Body of pancreas (tissue), 4 donors: ENCODE measurements around the gene IFNGR1. TPM values are rescaled to one million over a fixed set of nuclear protein-coding genes. Genes with fewer than 3 reads are reported as not detected.

Experiments
- ATAC-seq: fragments of 150-250 bp; one replicate; pipeline ENCODE4 v1.9.1; 2016
- DNase-seq, 4 donors: peaks; one replicate each; pipeline ENCODE4 v3.0.0-alpha.2; 2019
- H3K27ac ChIP-seq, 4 donors: fragments of 200-600 bp; sonication (generic); 1 replicate in 3 of 4; 2 replicates in 1 of 4; pipeline versions ENCODE4 v1.5.1 to v1.6.1; 2016 to 2019; ENCODE audit warnings: mild to moderate bottlenecking in 1 of 4, mixed read lengths in 1 of 4, moderate library complexity in 1 of 4
- H3K27me3 ChIP-seq, 2 donors: fragments of 200-600 bp; sonication (generic); one replicate each; pipeline ENCODE4 v1.6.0; 2016; ENCODE audit warnings: mild to moderate bottlenecking in 1 of 2
- H3K36me3 ChIP-seq, 2 donors: fragments of 200-600 bp; sonication (generic); replicated peaks in 1 of 2; 2 replicates each; pipeline ENCODE4 v1.5.1; 2016; ENCODE audit warnings: low read depth in 2 of 2; ENCODE audit not compliant: insufficient read depth in 1 of 2
- H3K4me1 ChIP-seq: fragments of 200-600 bp; sonication (generic); one replicate; pipeline ENCODE4 v1.6.0; 2016
- H3K4me3 ChIP-seq, 2 donors: fragments of 200-600 bp; sonication (generic); 1 replicate in 1 of 2; 2 replicates in 1 of 2; pipeline ENCODE4 v1.5.1; 2016 to 2019
- H3K9me3 ChIP-seq, 3 donors: fragments of 200-600 bp; sonication (generic); 1 replicate in 2 of 3; 2 replicates in 1 of 3; pipeline ENCODE4 v1.5.1; 2016
- POLR2A ChIP-seq, 3 donors: fragments of 450-650 bp; IDR thresholded peaks; one replicate each; pipeline ENCODE4 v1.6.1; 2016; ENCODE audit warnings: antibody characterized with exemption in 3 of 3, mild to moderate bottlenecking in 2 of 3
- WGBS, 2 donors: methylation state at CpG; one replicate each; pipeline ENCODE4 v1.1.5; 2017; 5-methylcytosine and 5-hydroxymethylcytosine counted together
- intact Hi-C: fragments of 100-400 bp; cut with DNase I; formaldehyde crosslinking; loops from one replicate; pipeline ENCODE4 v1.15.1; 2023
- total RNA-seq, 2 donors: library from RNA; depleted of rRNA; stranded (reverse); fragments of >200 nt; gene quantifications; one replicate each; pipeline ENCODE4 v1.1.0, GENCODE V29; 2016
- TF ChIP-seq, protein P1 (sequence below), 7 experiments: fragments of 450-650 bp in 4 of 7; fragments of 200-600 bp in 3 of 7; sonication (generic) in 3 of 7; IDR thresholded peaks; one replicate each; pipeline ENCODE4 v1.5.1; 2016 to 2019; ENCODE audit warnings: antibody characterized with exemption in 7 of 7

Gene IFNGR1
- total RNA-seq, 2 donors from 2014 or later: 12.9 to 36.6 TPM

DNA sequence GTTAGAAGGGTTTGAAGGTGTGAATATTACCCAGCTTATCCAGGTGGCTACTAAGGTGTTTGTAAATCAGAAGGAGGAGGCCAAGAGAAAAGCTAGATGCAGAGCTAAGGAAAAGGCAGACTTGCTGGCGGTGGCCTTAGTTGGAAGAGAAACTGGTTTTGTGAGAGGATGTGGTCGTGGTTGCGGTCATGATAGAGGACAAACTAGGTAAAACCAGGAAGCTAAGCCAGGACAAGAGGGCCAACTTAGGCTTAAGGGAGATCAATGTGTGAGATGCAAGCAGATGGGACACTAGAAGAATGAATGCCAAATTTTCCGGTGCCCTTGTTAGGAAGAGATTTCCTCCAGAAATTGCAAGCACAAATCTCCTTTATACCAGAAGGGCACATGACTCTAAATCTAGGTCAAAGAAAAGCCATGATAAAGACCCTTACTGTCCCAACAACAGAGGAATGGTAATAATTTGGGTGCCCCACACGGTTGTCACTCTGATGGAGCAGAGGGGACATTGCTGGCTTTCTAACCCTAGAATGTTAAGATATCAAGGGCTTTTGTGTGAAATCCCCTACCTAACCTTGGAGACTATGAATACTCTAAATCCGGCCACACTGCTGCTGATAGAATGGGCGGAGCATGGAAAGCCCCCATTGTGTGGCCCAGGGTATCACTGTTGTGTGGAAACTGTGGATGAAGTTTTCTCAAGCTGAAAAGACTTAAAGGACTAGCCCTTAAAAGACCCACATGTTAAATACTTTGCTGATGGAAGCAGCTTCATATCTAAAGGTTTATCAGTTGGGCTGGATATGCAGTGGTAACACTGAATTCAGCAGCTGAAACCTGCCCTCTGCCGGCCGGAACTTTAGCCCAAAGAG is 53.6 kb downstream of the IFNGR1 start:
- Histone ChIP-seq H3K9me3 (no peaks in the 10 kb centered on the region), H3K4me3 (no peak overlapping the region), H3K4me1 (no peaks in the 10 kb centered on the region), H3K27me3 (no peaks in the 10 kb centered on the region), H3K27ac (no peak overlapping the region), H3K36me3 (no peaks in the 10 kb centered on the region)
- 58 to 63% methylated on average over 9 of the region's 9 CpGs for WGBS, 2 donors
- TF ChIP-seq, protein P1, sequence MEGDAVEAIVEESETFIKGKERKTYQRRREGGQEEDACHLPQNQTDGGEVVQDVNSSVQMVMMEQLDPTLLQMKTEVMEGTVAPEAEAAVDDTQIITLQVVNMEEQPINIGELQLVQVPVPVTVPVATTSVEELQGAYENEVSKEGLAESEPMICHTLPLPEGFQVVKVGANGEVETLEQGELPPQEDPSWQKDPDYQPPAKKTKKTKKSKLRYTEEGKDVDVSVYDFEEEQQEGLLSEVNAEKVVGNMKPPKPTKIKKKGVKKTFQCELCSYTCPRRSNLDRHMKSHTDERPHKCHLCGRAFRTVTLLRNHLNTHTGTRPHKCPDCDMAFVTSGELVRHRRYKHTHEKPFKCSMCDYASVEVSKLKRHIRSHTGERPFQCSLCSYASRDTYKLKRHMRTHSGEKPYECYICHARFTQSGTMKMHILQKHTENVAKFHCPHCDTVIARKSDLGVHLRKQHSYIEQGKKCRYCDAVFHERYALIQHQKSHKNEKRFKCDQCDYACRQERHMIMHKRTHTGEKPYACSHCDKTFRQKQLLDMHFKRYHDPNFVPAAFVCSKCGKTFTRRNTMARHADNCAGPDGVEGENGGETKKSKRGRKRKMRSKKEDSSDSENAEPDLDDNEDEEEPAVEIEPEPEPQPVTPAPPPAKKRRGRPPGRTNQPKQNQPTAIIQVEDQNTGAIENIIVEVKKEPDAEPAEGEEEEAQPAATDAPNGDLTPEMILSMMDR (IDR thresholded peaks at IDR 0.05): peak; percentile 37 to 77 (median 60)
- TF ChIP-seq POLR2A (IDR thresholded peaks at IDR 0.05): no peak
- peak; percentile 48 for ATAC-seq
- intact Hi-C loops: loop anchor here (5.0 kb wide), 1 partner anchor 73 kb away; no protein-coding TSS in a partner anchor
- peak; percentile 67 to 77 (median 70) for DNase-seq

DNA sequence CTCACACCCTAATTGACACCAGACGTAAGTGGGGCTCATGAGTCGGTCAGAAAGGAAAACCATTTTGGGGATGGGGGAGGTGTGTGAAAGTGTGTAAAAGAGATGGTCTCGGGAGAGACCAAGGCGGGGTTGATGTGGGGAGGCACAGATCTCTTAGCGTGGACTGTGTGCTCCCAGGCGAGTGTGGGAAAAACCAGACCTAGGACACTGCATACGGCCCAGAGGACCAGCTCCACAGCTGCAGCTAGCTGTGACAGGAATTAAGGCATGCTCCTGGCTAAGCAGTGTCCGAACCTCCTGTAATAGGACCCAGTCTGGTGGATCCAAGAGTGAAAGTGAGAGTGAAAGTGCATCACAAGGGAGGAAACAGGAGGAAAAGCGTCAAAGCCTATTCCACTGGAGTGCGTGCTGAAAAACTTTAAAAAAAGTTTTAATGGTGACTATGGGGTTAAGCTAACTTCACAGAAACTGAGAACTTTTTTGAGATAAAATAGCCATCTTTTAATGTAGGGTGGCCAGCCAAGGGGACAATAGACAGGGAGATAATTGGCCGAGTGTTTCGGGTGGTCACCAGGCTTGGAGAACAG is 55.4 kb downstream of the IFNGR1 start:
- Histone ChIP-seq H3K27me3 (no peaks in the 10 kb centered on the region), H3K27ac (no peak overlapping the region), H3K9me3 (no peaks in the 10 kb centered on the region), H3K4me1 (no peaks in the 10 kb centered on the region), H3K4me3 (no peak overlapping the region), H3K36me3 (no peaks in the 10 kb centered on the region)
- DNase-seq (no peak), ATAC-seq (no peak)
- intact Hi-C loops: no loop called here
- WGBS, 2 donors: 85 to 94% methylated on average over 12 of the region's 12 CpGs
- TF ChIP-seq POLR2A (IDR thresholded peaks at IDR 0.05): no peak
- TF ChIP-seq, protein P1 (IDR thresholded peaks at IDR 0.05): no peak

DNA sequence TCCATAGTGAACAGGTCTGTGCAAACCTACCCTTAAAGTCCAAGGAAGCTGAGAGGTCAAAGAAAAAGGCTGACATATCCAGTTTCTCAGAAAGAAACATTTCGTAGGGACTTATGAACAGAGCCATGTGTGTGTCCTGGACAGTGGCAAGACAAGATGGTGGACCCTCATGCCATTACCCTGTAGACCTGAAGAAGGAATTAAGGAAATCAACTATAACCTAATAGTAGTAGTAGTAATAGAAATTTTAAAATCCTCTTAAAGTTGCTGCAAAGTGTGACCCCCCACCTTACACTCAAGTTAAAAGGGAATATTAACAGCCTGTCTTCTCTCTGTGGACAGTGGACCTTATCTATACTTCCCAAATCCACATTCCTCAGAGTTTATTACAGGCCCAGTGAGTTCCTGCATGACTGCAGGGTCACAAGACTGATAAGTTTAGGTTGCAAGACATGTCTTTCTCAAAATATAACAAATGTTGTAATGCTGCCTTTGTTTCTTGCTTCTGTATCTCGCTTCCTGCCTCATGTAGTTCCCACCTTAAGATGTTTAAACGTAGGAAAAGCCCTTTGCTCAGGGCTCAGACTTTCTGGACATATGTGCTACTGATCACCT is 56.4 kb downstream of the IFNGR1 start:
- no peaks in the 10 kb centered on the region for H3K4me1 ChIP-seq
- DNase-seq: no peak
- no peak overlapping the region for H3K27ac ChIP-seq
- no peak overlapping the region for H3K4me3 ChIP-seq
- no peaks in the 10 kb centered on the region for H3K27me3 ChIP-seq
- 78 to 80% methylated on average over 3 of the region's 3 CpGs for WGBS, 2 donors
- H3K36me3 ChIP-seq: no peaks in the 10 kb centered on the region
- H3K9me3 ChIP-seq: no peaks in the 10 kb centered on the region
- no peak for TF ChIP-seq POLR2A (IDR thresholded peaks at IDR 0.05)
- TF ChIP-seq, protein P1 (IDR thresholded peaks at IDR 0.05): no peak
- intact Hi-C loops: no loop called here
- no peak for ATAC-seq

DNA sequence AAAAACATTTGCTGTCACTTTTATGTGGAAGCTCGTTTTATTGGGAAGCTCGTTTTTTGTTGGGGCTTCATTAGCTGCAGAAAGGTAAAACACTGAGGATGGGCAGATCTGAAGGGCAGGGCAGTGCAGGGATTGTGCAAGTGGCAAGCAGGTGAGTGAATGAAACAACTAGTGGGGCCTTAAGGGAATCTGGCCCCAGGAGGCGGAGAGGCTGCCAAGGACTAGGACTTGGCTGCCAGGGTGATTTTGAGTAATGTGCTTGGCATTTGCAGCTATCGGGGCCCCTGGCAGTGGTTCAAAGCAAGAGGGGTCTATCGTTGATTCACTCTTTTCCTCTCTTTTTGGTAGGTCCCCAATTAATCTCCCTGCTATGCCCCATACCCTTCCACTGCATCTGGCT is 57.2 kb downstream of the IFNGR1 start:
- Histone ChIP-seq H3K4me1 (no peaks in the 10 kb centered on the region), H3K4me3 (no peak overlapping the region), H3K27me3 (no peaks in the 10 kb centered on the region), H3K36me3 (no peaks in the 10 kb centered on the region), H3K27ac (no peak overlapping the region), H3K9me3 (no peaks in the 10 kb centered on the region)
- TF ChIP-seq, protein P1 (IDR thresholded peaks at IDR 0.05): no peak
- TF ChIP-seq POLR2A (IDR thresholded peaks at IDR 0.05): no peak
- DNase-seq (no peak), ATAC-seq (no peak)
- intact Hi-C loops: no loop called here
- WGBS, 2 donors: 52 to 69% methylated on average over 5 of the region's 5 CpGs
